GM12878 (cell line): ENCODE data around the gene GUCY1B1.

ENCODE experiments used
- ASH2L ChIP-seq: fragments of 300-600, 200-600 bp; sonication (generic); IDR thresholded peaks from 2 replicates; pipeline ENCODE4 v1.6.1; 2017; ENCODE audit warnings: low read depth, mild to moderate bottlenecking, borderline replicate concordance
- CREB1 ChIP-seq: IDR thresholded peaks from 2 replicates; pipeline ENCODE4 v1.6.1; 2012; ENCODE audit warnings: low read depth, mild to moderate bottlenecking, inconsistent platforms
- CTCF ChIP-seq, 3 experiments: IDR thresholded peaks in 2 of 3; conservative IDR thresholded peaks in 1 of 3; 2 replicates each; pipeline ENCODE4 v1.5.1; 2011; ENCODE audit warnings: low read depth in 3 of 3, low read length in 3 of 3, mild to moderate bottlenecking in 3 of 3, control low read depth in 2 of 3, moderate library complexity in 2 of 3, inconsistent platforms in 1 of 3, mixed read lengths in 1 of 3; ENCODE audit not compliant: control insufficient read depth in 2 of 3, insufficient read depth in 1 of 3; ENCODE audit errors: extremely low read depth in 1 of 3
- EGR1 ChIP-seq, 2 experiments: IDR thresholded peaks; 1 replicate in 1 of 2; 2 replicates in 1 of 2; pipeline ENCODE4 v1.6.1; 2011 to 2012; ENCODE audit warnings: low read depth in 2 of 2, low read length in 2 of 2, borderline replicate concordance in 1 of 2, mild to moderate bottlenecking in 1 of 2, moderate library complexity in 1 of 2
- EP300 ChIP-seq, 2 experiments: fragments of 150-350 bp in 1 of 2; IDR thresholded peaks; 2 replicates each; pipeline ENCODE4 v1.6.1; 2011 to 2012; ENCODE audit warnings: low read depth in 2 of 2, low read length in 2 of 2, borderline replicate concordance in 1 of 2, improper control_type of control experiment in 1 of 2, inconsistent platforms in 1 of 2; ENCODE audit not compliant: control insufficient read depth in 1 of 2
- GABPA ChIP-seq: IDR thresholded peaks from 2 replicates; pipeline ENCODE4 v1.6.1; 2014; ENCODE audit warnings: antibody characterized with exemption, low read depth, mild to moderate bottlenecking, inconsistent platforms
- KDM1A ChIP-seq: fragments of 200-600 bp; sonication (generic); IDR thresholded peaks from 2 replicates; pipeline ENCODE4 v1.6.1; 2016; ENCODE audit warnings: borderline replicate concordance
- MYC ChIP-seq: IDR thresholded peaks from 2 replicates; pipeline ENCODE4 v1.6.1; 2011; ENCODE audit warnings: mild to moderate bottlenecking, low read length, moderate library complexity, inconsistent platforms; ENCODE audit not compliant: insufficient read depth, insufficient replicate concordance, insufficient read length, severe bottlenecking
- PBX3 ChIP-seq: IDR thresholded peaks from 2 replicates; pipeline ENCODE4 v1.6.1; 2011; ENCODE audit warnings: mild to moderate bottlenecking, low read depth, low read length, moderate library complexity; ENCODE audit not compliant: insufficient replicate concordance
- POLR2A ChIP-seq: IDR thresholded peaks from 2 replicates; pipeline ENCODE4 v1.6.1; 2011; ENCODE audit warnings: low read depth, mild to moderate bottlenecking, low read length
- POLR2AphosphoS5 ChIP-seq: IDR thresholded peaks from 2 replicates; pipeline ENCODE4 v1.6.1; 2011; ENCODE audit warnings: mild to moderate bottlenecking, low read length, inconsistent platforms
- USF2 ChIP-seq: IDR thresholded peaks from 2 replicates; pipeline ENCODE4 v1.6.1; 2011; ENCODE audit warnings: low read depth, low read length, improper control_type of control experiment, borderline replicate concordance
- ZBTB11 ChIP-seq: fragments of 450-650 bp; formaldehyde crosslinking; IDR thresholded peaks from 2 replicates; pipeline ENCODE4 v1.5.0; 2022; ENCODE audit warnings: mild to moderate bottlenecking, missing genetic modification characterization
- ZNF217 ChIP-seq: fragments of 450-650 bp; IDR thresholded peaks from 2 replicates; pipeline ENCODE4 v1.6.1; 2017; ENCODE audit warnings: antibody characterized with exemption, mild to moderate bottlenecking

- TF ChIP-seq CTCF (IDR thresholded peaks at IDR 0.05 in 2 of 3, conservative IDR thresholded peaks at IDR 0.05 in 1 of 3; ENCODE audit: control insufficient read depth in 2 of 3, extremely low read depth in 1 of 3, insufficient read depth in 1 of 3, low read depth in 3 of 3, low read length in 3 of 3) (no peak), EGR1 (IDR thresholded peaks at IDR 0.05; ENCODE audit: borderline replicate concordance in 1 of 2, low read depth in 2 of 2, low read length in 2 of 2) (no peak), PBX3 (no peak), POLR2A (no peak), ZBTB11 (CRISPR knock-in tag) (no peak), GABPA (no peak), MYC (no peak), USF2 (no peak), KDM1A (no peak), POLR2AphosphoS5 (no peak), ZNF217 (no peak), CREB1 (no peak), EP300 (IDR thresholded peaks at IDR 0.05; ENCODE audit: borderline replicate concordance in 1 of 2, control insufficient read depth in 1 of 2, low read depth in 2 of 2, low read length in 2 of 2) (no peak), ASH2L (no peak)
Observed at GRCh38 chr4:155832664-155833063, 73.8 kb downstream of the GUCY1B1 start.
